Measurements from ENCODE around the gene ERC1.

DNA sequence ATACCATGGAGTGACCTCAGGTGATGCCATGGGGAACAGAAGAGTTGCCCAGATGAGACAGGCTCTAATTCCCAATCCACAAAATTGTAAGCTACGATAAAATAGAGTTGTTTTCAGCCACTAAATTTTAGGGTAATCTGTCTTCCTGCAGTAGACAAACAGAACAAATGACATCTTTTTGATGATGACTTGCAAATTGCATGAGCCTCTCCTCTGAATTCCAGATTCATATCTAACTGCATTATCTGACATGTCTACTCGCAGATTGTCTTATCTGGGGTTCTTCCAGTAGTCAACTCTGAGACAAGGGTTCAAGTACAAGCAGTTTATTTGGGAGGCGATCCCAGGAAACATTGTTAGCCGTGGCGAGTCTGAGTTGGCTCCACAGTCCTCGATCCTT is 14.4 kb upstream of the ERC1 start:
- TF ChIP-seq, protein P1, sequence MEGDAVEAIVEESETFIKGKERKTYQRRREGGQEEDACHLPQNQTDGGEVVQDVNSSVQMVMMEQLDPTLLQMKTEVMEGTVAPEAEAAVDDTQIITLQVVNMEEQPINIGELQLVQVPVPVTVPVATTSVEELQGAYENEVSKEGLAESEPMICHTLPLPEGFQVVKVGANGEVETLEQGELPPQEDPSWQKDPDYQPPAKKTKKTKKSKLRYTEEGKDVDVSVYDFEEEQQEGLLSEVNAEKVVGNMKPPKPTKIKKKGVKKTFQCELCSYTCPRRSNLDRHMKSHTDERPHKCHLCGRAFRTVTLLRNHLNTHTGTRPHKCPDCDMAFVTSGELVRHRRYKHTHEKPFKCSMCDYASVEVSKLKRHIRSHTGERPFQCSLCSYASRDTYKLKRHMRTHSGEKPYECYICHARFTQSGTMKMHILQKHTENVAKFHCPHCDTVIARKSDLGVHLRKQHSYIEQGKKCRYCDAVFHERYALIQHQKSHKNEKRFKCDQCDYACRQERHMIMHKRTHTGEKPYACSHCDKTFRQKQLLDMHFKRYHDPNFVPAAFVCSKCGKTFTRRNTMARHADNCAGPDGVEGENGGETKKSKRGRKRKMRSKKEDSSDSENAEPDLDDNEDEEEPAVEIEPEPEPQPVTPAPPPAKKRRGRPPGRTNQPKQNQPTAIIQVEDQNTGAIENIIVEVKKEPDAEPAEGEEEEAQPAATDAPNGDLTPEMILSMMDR (IDR thresholded peaks at IDR 0.05): no peak
- no peak for TF ChIP-seq POLR2A (IDR thresholded peaks at IDR 0.05)

All from uterus (tissue), 2 donors.